Neural crest cell (in vitro differentiated cells): ENCODE data around the gene HSD11B1L. TPM values are rescaled to one million over a fixed set of nuclear protein-coding genes. Genes with fewer than 3 reads are reported as not detected.
A peak's percentile ranks its signal among the peaks of the same experiment; 100 is the strongest.

Experiments
- DNase-seq: peaks from one replicate; pipeline ENCODE4 v3.0.0; 2021; ENCODE audit warnings: low read depth, mixed read lengths, low spot score
- H3K27ac Mint-ChIP-seq: one replicate; pipeline ENCODE4 v1.8.0; 2021; ENCODE audit warnings: mild to moderate bottlenecking, mixed read lengths; ENCODE audit not compliant: unreplicated experiment
- H3K27me3 Mint-ChIP-seq: 2 replicates; pipeline ENCODE4 v1.8.0; 2021; ENCODE audit warnings: low read depth, mild to moderate bottlenecking, mixed read lengths
- H3K36me3 Mint-ChIP-seq: 2 replicates; pipeline ENCODE4 v1.8.0; 2021; ENCODE audit warnings: low read depth, mild to moderate bottlenecking, mixed read lengths
- H3K4me1 Mint-ChIP-seq: 2 replicates; pipeline ENCODE4 v1.8.0; 2021; ENCODE audit warnings: mixed read lengths
- H3K4me3 Mint-ChIP-seq: one replicate; pipeline ENCODE4 v1.8.0; 2021; ENCODE audit warnings: mild to moderate bottlenecking, mixed read lengths
- H3K9me3 Mint-ChIP-seq: 2 replicates; pipeline ENCODE4 v1.8.0; 2021; ENCODE audit warnings: mixed read lengths
- CTCF ChIP-seq: fragments of 200-600 bp; sonication (generic); conservative IDR thresholded peaks from 2 replicates; pipeline ENCODE4 v1.5.0; 2021; ENCODE audit warnings: antibody characterized with exemption, mild to moderate bottlenecking
- total RNA-seq: library from RNA; stranded (reverse); gene quantifications from 2 replicates; pipeline ENCODE4 v1.2.1, GENCODE V29; 2021

The HSD11B1L gene
- total RNA-seq, 1 donor from 2014 or later: 21.7 TPM

GRCh38 chr19:5655412-5655811, 25.4 kb upstream of the HSD11B1L start:
- H3K27ac Mint-ChIP-seq: no peak overlapping the region
- no peaks in the 10 kb centered on the region for H3K27me3 Mint-ChIP-seq
- H3K9me3 Mint-ChIP-seq: no peaks in the 10 kb centered on the region
- H3K4me1 Mint-ChIP-seq: no peaks in the 10 kb centered on the region
- DNase-seq: no peak
- H3K4me3 Mint-ChIP-seq: no peak overlapping the region
- no peak for TF ChIP-seq CTCF
- H3K36me3 Mint-ChIP-seq: peaks cover 33% of the 10 kb centered on the region

- no peak for TF ChIP-seq CTCF
- Mint-ChIP-seq H3K27me3 (no peaks in the 10 kb centered on the region), H3K4me3 (no peak overlapping the region), H3K4me1 (no peaks in the 10 kb centered on the region), H3K27ac (no peak overlapping the region), H3K36me3 (peaks cover 32% of the 10 kb centered on the region), H3K9me3 (no peaks in the 10 kb centered on the region)
- DNase-seq: no peak
These were observed 19.3 kb upstream of the HSD11B1L start for GRCh38 chr19:5661483-5661882.

- Mint-ChIP-seq H3K9me3 (no peaks in the 10 kb centered on the region), H3K36me3 (peaks cover 31% of the 10 kb centered on the region), H3K27ac (no peak overlapping the region), H3K4me1 (no peaks in the 10 kb centered on the region), H3K4me3 (no peak overlapping the region), H3K27me3 (no peaks in the 10 kb centered on the region)
- no peak for TF ChIP-seq CTCF
- no peak for DNase-seq
These were observed 16.9 kb upstream of the HSD11B1L start for GRCh38 chr19:5663904-5664303.

GRCh38 chr19:5664515-5664914, 16.3 kb upstream of the HSD11B1L start:
- no peak overlapping the region for H3K27ac Mint-ChIP-seq
- no peaks in the 10 kb centered on the region for H3K27me3 Mint-ChIP-seq
- H3K4me3 Mint-ChIP-seq: no peak overlapping the region
- no peaks in the 10 kb centered on the region for H3K9me3 Mint-ChIP-seq
- peaks cover 31% of the 10 kb centered on the region for H3K36me3 Mint-ChIP-seq
- H3K4me1 Mint-ChIP-seq: no peaks in the 10 kb centered on the region
- TF ChIP-seq CTCF: no peak
- no peak for DNase-seq

- peak overlapping the region; percentile 31 for H3K4me3 Mint-ChIP-seq
- H3K27me3 Mint-ChIP-seq: no peaks in the 10 kb centered on the region
- TF ChIP-seq CTCF: no peak
- DNase-seq: no peak
- no peak overlapping the region for H3K27ac Mint-ChIP-seq
- H3K36me3 Mint-ChIP-seq: peaks cover 27% of the 10 kb centered on the region
- H3K4me1 Mint-ChIP-seq: no peaks in the 10 kb centered on the region
- no peaks in the 10 kb centered on the region for H3K9me3 Mint-ChIP-seq
These were observed 14.9 kb upstream of the HSD11B1L start for GRCh38 chr19:5665781-5666513.
